GM21528 (cell line): ENCODE measurements around the gene SCAF8.
"Not testable (repeated sequence)": the region's sequence is repeated elsewhere in the genome, so short reads cannot be mapped to it uniquely, and the experiment has no call there.

Source experiments
- ATAC-seq: cut with Tn5 transposase; IDR thresholded peaks from one replicate; pipeline ENCODE4 v1.9.1; 2021; ENCODE audit warnings: mild to moderate bottlenecking, moderate library complexity; ENCODE audit not compliant: unreplicated experiment, low FRiP score

The SCAF8 gene, protein sequence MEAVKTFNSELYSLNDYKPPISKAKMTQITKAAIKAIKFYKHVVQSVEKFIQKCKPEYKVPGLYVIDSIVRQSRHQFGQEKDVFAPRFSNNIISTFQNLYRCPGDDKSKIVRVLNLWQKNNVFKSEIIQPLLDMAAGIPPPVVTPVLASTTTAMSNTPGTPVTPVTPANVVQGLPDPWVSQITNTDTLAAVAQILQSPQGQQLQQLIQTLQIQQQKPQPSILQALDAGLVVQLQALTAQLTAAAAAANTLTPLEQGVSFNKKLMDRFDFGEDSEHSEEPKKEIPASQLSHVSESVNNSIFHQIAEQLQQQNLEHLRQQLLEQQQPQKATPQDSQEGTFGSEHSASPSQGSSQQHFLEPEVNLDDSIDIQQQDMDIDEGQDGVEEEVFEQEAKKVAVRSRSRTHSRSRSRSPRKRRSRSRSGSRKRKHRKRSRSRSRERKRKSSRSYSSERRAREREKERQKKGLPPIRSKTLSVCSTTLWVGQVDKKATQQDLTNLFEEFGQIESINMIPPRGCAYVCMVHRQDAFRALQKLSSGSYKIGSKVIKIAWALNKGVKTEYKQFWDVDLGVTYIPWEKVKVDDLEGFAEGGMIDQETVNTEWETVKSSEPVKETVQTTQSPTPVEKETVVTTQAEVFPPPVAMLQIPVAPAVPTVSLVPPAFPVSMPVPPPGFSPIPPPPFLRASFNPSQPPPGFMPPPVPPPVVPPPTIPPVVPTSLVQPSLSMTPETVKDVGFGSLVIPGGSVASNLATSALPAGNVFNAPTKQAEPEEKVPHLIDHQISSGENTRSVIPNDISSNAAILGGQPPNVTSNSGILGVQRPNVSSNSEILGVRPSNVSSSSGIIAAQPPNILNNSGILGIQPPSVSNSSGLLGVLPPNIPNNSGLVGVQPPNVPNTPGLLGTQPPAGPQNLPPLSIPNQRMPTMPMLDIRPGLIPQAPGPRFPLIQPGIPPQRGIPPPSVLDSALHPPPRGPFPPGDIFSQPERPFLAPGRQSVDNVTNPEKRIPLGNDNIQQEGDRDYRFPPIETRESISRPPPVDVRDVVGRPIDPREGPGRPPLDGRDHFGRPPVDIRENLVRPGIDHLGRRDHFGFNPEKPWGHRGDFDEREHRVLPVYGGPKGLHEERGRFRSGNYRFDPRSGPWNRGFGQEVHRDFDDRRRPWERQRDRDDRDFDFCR (N-terminal part only)

DNA sequence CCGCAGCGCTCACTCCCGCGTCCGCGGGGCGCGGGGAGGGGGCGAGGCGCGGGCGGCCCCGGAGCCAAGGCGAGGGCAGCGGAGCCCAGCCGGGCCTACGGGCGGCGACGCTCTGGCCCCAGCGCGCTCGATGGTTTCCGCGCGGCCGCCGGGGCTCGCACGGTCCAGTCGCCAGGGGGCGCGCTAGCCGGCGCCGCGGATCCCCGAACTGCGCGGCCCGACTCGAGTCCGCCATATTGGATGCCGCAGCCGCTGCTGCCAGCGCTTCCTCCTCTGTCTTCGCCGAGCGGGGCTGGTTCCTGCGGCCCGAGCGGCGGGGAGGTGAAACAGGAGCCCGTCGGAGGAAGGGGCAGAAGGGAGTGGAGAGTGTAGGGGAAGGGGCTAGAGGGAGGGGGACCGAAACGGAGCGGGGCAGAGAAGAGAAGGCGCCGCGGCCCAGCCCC is at the start of gene SCAF8:
SCAF8 (plus strand) TSS at position 234 of the 443 bp plus-strand sequence. CDS start 485 bp downstream, outside the sequence.
- ATAC-seq = peak; percentile 90

DNA sequence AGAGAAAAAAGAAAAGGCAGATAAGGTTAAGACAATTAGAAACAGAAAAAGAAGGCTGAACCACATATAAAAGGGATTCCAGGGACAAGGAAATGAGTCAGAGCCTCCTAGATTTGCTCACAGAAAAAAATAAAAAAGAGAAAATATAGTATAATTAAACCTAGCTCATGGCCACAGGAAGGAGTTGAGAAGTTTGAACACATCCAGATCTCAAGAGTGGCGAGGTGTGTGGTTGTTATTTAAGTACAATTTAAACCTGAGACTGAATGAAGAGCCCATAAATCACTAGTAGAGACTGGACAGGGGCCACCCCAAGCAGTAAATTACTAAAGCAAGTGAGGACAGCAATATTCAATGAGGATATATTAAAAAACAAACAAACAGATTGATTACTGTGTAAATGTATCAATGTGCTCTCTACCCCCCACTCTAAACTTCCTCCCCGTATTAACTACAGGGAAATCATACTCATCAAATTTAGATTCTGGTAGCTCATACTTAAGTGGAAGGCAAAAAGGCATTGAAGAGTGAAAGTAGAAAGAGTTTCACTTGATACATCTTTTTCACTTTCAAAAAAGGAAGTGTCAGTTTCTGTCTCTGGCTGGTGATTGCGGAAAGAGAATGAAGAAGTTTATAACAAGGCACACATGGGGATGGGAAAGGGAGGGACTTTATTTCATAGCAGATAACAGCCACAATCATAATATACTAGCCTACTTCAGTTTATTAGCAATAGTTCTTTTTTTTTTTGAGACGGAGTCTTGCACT is 49.3 kb upstream of the SCAF8 start:
- ATAC-seq = peak; percentile 91

DNA sequence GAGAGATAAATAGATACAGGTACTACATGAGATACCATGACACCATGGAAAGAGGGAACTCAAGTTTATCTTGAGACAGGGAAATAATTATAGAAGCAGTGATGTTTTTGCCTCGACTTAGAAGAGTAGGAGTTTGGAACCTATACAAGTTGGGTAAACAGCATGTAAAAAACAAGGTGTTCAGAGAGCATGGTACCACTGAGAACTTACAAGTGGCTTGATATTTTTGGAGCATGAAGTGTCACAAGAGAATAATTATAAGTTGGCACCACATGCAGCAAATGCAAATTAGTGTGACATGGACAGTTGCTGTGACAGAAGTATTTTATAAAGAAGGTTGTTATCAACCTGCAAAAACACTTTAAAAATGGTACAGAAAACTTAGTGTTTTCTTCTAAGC is 47.1 kb upstream of the SCAF8 start:
- ATAC-seq = no peak

DNA sequence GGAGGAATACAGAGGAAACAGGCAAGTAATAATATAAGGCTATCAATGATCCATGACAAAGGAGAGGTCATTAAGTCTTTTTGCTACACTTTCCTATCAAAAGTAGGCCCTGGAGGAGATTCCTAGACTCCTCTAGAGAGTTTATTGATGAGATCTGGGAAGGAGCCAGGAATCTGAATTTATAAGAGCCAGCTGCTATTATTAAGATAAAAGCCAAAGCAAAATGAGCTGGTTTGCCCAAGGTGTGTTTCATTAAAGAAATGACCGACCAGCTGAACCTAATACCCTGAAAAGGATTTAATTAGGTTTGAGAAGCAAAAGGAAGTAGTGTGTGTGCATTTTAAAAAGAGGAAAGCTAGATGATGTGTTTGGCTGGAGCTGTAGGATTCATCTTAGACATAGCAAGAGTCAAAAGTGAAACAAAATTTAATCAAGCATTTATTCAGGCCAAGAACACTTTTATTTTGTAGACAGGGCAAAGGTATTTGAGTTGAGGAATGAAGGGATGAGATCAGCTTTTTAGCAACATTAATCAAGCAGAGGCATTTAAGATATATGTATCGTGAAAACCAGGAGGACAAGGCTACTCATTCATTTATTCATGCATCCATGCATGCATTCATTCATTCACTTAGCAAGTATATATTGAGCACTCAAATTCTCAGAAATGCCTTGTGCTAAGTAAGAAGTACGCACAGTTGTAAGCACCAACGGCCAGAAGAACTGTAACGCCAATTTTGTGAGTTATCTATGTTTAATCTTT is 43.5 kb upstream of the SCAF8 start:
- no peak for ATAC-seq

DNA sequence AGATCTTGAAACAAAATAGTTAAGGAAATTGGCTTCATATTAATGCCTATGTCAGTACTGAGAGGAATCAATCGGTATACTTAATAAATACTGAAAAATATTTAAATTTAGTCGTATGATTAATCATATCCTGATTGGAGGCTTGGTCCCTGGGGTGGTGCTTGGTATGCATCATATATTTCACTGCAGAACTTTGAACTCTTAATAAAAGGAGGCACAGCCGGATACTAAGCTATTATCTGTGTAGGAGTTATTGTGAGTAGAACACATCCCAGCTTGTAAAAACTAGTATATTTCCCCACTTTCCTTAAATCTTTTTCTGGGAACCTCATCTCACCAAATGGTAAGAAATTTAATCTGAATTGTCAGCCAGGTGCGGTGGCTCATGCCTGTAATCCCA is 42.4 kb upstream of the SCAF8 start:
- no peak for ATAC-seq

DNA sequence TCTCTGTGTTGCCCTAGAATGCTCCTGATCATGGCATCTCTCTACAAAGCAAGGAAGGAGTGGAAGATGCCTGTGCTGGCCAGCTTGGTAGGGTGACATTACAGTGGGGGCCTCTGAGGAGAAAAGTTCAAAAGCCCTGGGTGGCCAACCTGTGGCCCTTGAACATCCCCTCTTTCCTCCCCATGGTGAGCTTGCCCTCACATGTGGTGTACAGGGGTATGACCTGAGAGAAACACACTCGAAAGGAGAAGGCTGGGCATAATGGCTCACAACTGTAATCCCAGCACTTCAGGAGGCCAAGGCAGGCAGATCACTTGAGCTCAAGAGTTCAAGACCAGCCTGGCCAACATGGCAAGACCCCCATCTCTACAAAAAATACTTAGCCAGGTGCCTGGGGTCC is 36.6 kb upstream of the SCAF8 start:
- ATAC-seq = no peak

DNA sequence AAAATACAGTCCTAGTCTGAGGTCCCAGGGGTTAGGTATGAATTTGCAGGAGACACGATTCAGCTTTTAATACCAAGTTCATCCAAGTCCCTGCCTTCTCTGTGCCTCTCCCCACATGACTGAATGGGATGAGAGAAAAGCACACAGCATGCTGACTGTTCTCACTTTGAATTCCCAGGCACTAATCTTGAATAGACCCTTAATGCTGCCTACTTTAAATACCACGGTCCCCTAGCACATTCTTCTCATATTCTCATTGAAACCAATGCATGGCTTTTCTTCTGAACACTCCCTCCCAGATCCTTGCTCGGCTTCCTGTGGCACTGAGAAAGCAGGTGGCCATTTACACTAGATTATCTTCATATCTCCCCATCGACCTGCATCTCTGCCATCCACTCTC is 30.1 kb upstream of the SCAF8 start:
- ATAC-seq = no peak

DNA sequence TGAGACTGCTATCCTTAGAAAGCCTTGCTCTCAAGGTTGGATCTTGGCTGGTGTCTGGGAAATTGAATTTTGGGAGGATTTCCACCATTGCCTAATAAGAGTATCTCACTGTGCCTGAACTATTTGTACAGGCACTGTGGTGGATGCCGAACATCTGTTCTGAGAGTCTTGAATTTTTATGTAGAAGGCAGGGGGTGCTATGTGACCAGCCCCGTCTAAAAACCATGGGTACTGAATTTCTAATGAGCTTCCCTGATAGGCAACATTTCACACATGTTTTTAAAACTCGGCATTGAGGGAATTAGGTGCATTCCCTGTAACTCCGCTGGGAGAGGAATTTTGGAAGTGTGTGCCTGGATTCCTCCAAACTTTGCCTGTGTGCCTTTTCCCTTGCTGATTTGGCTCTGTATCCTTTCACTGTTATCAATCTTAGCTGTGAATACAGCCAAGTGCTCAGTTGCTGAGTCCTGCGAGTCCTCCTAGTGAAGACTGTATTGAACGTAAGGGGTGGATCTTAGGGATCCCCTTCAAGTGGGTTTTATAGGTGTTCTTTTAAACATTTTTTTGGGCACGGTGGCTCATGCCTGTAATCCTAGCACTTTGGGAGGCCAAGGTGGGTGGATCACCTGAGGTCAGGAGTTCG is 27.6 kb upstream of the SCAF8 start:
- ATAC-seq = no peak

DNA sequence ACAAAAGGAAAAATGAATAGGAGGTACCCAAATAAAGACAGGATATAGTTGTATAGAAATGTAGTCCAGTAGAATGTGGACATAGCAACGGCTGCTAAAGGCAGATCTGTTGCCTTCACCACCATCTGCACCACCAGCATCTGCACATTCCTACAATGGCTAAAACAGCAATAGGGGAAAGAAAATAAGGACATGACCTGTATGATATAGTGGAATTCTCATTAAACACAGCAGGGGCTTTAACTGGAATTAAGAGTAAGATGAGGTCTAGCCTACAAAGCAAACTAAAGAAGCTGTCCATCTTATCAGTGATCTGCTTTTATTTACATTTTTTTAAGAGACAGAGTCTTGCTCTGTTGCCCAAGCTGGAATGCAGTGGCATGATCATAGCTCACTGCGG is 26.8 kb upstream of the SCAF8 start:
- no peak for ATAC-seq

DNA sequence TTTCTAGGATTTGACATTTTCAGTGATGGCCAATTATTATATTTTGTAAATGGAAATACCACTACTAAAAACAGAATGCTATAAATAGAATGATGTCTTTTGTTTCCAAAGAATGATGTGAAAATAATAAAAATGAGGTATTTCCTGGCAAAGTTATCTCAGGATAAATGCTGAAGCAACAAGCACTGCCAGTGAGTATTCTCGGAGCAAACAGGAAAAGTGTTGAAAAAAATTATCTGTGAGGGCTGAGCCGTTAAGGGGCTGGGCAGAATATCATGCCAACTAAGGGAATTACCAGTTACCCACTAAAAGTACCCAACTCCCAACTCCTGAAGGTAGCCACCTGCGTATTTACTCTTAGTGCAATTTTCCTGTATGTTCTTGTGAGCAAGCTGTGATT is 23.6 kb upstream of the SCAF8 start:
- ATAC-seq = no peak

DNA sequence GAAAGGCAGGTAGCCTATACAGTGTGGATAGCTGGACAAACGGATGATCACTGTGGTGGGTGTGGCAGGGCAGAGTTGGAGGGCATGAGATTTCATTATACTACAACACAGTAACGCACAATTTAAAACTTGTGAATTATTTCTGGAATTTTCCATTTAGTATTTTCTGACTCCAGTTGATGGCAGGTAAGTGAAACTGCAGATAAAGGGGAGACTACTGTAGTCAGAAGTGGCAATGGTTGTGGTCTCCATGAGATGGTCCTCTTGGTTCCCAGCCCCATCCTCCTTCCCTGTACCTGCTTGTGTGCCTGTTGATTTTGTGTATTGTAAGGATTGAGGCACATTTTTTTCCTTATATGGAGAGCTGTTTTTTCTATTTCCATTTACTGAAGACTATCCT is 22.5 kb upstream of the SCAF8 start:
- ATAC-seq = no peak

DNA sequence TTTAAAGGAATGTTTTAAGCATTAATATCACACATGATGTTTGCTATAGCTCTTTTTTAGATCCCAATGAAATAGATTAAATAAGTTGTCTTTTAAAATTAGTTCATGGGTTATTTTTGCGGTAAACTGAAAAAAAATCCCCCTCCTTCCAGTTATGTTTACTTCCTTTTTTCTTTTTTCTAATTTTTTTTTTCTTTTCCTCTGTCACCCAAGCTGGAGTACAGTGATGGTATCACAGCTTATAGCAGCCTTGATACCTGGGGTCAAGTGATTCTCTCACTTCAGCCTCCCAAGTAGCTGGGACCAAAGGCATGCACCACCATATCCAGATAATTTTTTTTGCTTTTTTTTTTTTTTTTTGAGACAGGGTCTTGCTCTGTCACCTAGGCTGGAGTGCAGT is 17.8 kb upstream of the SCAF8 start:
- no peak for ATAC-seq

DNA sequence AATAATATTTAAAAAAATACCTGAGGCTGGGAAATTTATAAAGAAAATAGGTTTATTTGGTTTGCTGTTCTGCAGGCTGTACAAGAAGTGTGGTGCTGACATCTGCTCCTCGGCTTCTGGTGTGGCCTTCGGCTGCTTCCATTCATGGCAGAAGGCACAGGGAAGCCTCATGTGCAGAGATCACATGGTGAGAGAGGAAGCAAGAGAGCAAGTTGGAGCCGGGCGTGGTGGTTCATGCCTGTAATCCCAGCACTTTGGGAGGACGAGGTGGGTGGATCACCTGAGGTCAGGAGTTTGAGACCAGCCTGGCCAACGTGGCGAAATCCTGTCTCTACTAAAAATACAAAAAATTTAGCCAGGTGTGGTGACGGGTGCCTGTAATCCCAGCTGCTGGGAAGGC is 16.9 kb upstream of the SCAF8 start:
- not testable (repeated sequence) for ATAC-seq

DNA sequence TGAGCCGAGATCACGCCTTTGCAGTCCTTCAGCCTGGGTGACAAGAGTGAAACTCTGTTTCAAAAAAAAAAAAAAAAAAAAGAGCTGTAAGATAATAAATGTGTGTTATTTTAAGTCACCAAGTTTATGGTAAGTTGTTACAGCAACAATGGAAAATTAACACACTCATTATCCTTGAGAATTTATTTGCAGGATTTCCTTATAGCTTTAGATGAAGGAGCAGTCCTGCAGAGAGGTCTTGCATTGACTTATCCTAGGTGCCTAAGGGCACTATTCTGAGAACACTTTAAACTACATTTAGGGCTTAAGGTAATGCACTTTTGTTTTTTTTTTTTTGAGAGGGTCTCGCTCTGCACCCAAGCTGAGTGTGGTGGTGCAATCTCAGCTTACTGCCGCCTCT is 13.8 kb upstream of the SCAF8 start:
- no peak for ATAC-seq

DNA sequence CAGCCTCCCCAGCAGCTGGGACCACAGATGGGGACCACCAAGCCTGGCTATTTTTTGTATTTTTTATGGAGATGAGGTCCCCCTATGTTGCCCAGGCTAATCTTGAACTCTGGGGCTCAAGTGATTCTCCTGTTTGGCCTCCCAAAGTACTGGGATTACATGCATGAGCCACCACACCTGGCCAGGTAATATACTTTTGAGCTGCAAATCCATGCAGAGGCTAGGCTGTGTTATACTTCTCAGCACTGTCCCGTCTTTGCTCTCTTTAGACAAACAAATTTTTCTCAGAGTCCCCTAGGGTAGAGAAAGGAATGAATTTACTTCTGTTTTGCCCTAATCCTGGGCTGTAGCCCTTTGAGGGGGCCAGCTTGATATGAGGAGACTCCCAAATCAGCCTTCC is 13.4 kb upstream of the SCAF8 start:
- ATAC-seq = no peak

DNA sequence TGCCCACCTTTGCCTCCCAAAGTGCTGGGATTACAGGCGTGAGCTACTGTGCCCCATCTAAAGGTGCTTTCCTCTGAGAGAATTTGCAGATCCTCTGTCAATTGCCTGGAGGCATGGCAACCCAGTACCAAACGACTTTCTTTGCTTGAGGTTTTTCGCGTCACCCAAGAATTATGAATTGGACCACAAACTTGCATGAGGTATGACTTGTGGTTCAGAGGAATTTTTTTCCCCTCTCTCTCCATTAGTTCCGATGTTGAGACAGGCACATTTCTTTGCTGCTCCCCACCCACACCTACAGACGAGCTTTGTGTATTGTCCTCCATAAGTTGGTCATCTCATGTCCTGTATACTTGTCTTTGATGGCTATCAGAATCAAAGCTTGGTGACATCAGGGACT is 11.8 kb upstream of the SCAF8 start:
- no peak for ATAC-seq

DNA sequence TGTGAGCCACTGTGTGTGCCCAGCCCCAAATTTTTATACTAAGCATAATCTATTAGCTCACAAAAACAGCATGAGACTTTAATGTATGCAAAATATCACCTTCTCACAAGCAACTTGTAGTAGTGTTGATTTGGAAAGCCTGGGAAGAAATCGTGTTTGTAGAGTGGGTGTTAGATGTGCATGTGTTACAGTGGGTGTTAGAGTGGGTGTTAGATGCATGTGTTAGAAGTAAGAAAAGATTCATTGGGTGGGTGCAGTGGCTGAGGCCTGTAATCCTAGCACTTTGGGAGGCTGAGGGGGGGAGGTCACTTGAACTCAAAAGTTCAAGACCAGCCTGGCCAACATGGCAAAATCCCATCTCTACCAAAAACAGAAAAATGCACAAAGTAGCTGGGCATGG is 6.3 kb upstream of the SCAF8 start:
- no peak for ATAC-seq

DNA sequence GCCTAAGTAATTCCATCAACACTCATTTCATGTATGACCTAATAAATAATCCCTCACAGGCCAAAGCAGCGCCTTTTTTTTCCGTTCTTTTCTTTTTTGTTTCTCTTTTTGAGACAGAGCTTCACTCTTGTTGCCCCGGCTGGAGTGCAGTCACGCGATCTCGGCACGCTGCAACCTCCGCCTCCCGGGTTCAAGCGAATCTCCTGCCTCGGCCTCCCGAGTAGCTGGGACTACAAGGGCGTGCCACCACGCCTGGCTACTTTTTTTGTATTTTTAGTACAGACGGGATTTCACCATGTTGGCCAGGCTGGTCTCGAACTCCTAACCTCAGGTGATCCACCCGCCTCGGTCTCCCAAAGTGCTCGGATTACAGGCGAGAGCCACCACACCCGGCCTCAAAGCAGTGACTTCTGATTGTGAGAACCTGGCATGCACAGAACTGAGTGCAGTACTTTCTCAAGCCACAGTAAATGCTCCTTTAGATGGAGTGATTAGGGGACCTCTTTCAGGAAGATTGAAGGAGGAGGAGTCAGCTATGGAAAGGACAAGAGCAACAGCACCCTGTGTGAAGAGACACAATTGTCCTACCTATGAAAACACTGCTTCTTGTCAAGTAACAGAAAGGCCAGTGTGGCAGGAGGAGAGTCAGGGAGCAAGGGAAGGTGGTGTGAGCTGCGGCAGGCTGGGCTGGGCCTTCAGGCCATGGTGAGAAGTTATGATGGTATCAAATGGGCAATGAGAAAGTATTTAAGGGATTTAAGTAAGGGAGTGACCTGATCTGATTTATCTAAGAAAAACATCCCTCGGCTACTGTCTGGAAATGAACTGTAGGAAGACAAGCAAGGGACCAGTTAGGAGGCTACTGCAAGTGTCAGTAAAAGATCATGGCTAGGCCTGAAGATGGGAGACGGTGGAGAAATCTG is 1.7 kb upstream of the SCAF8 start:
- no peak for ATAC-seq
